Ishikawa (cell line): ENCODE measurements around the gene PDE4B.

ENCODE experiments used
- CEBPB ChIP-seq: IDR thresholded peaks from 2 replicates; pipeline ENCODE4 v1.6.1; 2012
- CREB1 ChIP-seq: IDR thresholded peaks from 2 replicates; pipeline ENCODE4 v1.6.1; 2012; ENCODE audit warnings: low read depth
- EGR1 ChIP-seq: IDR thresholded peaks from 2 replicates; pipeline ENCODE4 v1.6.1; 2012
- EP300 ChIP-seq: IDR thresholded peaks from 2 replicates; pipeline ENCODE4 v1.6.1; 2012; ENCODE audit warnings: borderline replicate concordance
- FOXM1 ChIP-seq: IDR thresholded peaks from 2 replicates; pipeline ENCODE4 v1.6.1; 2012; ENCODE audit warnings: low read depth, borderline replicate concordance
- MAX ChIP-seq: IDR thresholded peaks from 2 replicates; pipeline ENCODE4 v1.6.1; 2012
- NFIC ChIP-seq: IDR thresholded peaks from 2 replicates; pipeline ENCODE4 v1.6.1; 2012
- RAD21 ChIP-seq: IDR thresholded peaks from 2 replicates; pipeline ENCODE4 v1.6.1; 2012; ENCODE audit warnings: low read depth
- REST ChIP-seq: IDR thresholded peaks from 2 replicates; pipeline ENCODE4 v1.6.1; 2012; ENCODE audit warnings: low read depth, mild to moderate bottlenecking
- TAF1 ChIP-seq: IDR thresholded peaks from 2 replicates; pipeline ENCODE4 v1.6.1; 2012; ENCODE audit warnings: low read depth, mild to moderate bottlenecking
- TCF12 ChIP-seq: IDR thresholded peaks from 2 replicates; pipeline ENCODE4 v1.6.1; 2012; ENCODE audit warnings: low read depth
- TEAD4 ChIP-seq: IDR thresholded peaks from 2 replicates; pipeline ENCODE4 v1.6.1; 2012
- YY1 ChIP-seq: IDR thresholded peaks from 2 replicates; pipeline ENCODE4 v1.6.1; 2012; ENCODE audit warnings: low read depth
- ZBTB7A ChIP-seq: IDR thresholded peaks from 2 replicates; pipeline ENCODE4 v1.6.1; 2012; ENCODE audit warnings: low read depth
- TF ChIP-seq, protein P1 (sequence below): IDR thresholded peaks from 2 replicates; pipeline ENCODE4 v1.6.1; 2012

Gene PDE4B

GRCh38 chr1:65832296-65832695, 39.6 kb downstream of the PDE4B start:
- no peak for TF ChIP-seq ZBTB7A
- TF ChIP-seq CEBPB = no peak
- TF ChIP-seq, protein P1, sequence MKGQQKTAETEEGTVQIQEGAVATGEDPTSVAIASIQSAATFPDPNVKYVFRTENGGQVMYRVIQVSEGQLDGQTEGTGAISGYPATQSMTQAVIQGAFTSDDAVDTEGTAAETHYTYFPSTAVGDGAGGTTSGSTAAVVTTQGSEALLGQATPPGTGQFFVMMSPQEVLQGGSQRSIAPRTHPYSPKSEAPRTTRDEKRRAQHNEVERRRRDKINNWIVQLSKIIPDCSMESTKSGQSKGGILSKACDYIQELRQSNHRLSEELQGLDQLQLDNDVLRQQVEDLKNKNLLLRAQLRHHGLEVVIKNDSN = no peak
- no peak for TF ChIP-seq FOXM1
- TF ChIP-seq EP300 = no peak
- no peak for TF ChIP-seq MAX
- TF ChIP-seq CREB1 = no peak
- no peak for TF ChIP-seq REST
- TF ChIP-seq EGR1 = no peak
- TF ChIP-seq TAF1 = no peak
- no peak for TF ChIP-seq TCF12
- TF ChIP-seq RAD21 = no peak
- no peak for TF ChIP-seq YY1
- TF ChIP-seq TEAD4 = no peak
- no peak for TF ChIP-seq NFIC

DNA sequence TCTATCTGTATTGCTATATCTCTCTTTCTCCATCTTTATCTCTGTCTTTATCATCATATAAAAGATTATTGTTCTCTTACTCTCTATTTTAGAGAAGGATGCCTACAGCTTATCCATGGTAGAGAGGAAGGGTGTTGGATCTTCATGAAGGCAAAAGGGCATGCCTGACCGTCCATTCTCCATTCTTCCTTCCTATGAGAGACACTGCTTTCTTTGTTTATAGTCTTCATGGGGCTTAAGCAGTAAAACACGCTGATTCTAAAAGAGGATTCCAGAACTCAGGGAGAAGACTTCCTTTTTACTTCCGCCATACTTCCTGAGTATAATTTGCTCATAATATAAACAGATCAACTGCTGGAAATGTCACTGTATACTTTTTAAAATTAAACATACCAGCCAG, 44.0 kb downstream of the PDE4B start:
- TF ChIP-seq, protein P1 = no peak
- TF ChIP-seq FOXM1 = no peak
- TF ChIP-seq EP300 = no peak
- TF ChIP-seq TEAD4 = no peak
- TF ChIP-seq RAD21 = no peak
- no peak for TF ChIP-seq REST
- TF ChIP-seq CREB1 = no peak
- no peak for TF ChIP-seq EGR1
- TF ChIP-seq CEBPB = no peak
- no peak for TF ChIP-seq YY1
- TF ChIP-seq MAX = no peak
- TF ChIP-seq TCF12 = no peak
- TF ChIP-seq NFIC = no peak
- TF ChIP-seq TAF1 = no peak
- no peak for TF ChIP-seq ZBTB7A

GRCh38 chr1:65840683-65841082, 48.0 kb downstream of the PDE4B start:
- TF ChIP-seq MAX (no peak), CREB1 (no peak)

- TF ChIP-seq FOXM1 = no peak
- TF ChIP-seq TCF12 = no peak
- TF ChIP-seq REST = no peak
- no peak for TF ChIP-seq TEAD4
- no peak for TF ChIP-seq ZBTB7A
- no peak for TF ChIP-seq TAF1
- no peak for TF ChIP-seq CREB1
- TF ChIP-seq YY1 = no peak
- no peak for TF ChIP-seq MAX
- TF ChIP-seq NFIC = no peak
- no peak for TF ChIP-seq EP300
- no peak for TF ChIP-seq RAD21
Observed at GRCh38 chr1:65844296-65844695, 51.6 kb downstream of the PDE4B start.
